HCT116 (cell line): Measurements from ENCODE around the gene NLRC5.

Experiments used
- CTCF ChIP-seq, 3 experiments: fragments of 200-600 bp in 1 of 3; sonication (generic) in 1 of 3; IDR thresholded peaks in 2 of 3; conservative IDR thresholded peaks in 1 of 3; 2 replicates each; pipeline ENCODE4 v1.5.1; 2012 to 2017; ENCODE audit warnings: low read depth in 2 of 3, low read length in 2 of 3, antibody characterized with exemption in 1 of 3, borderline replicate concordance in 1 of 3, control low read depth in 1 of 3, mild to moderate bottlenecking in 1 of 3, mixed read lengths in 1 of 3, mixed run types in 1 of 3, moderate library complexity in 1 of 3; ENCODE audit not compliant: insufficient read depth in 1 of 3
- EGR1 ChIP-seq: IDR thresholded peaks from 2 replicates; pipeline ENCODE4 v1.6.1; 2012; ENCODE audit warnings: low read depth
- EZH2 ChIP-seq: fragments of 200-600 bp; sonication (generic); IDR thresholded peaks from 2 replicates; pipeline ENCODE4 v1.6.1; 2017; ENCODE audit warnings: antibody characterized with exemption, mixed run types
- MAX ChIP-seq: IDR thresholded peaks from 2 replicates; pipeline ENCODE4 v1.6.1; 2012
- POLR2A ChIP-seq: IDR thresholded peaks from 2 replicates; pipeline ENCODE4 v1.7.0; 2011; ENCODE audit warnings: borderline replicate concordance; ENCODE audit not compliant: insufficient read depth, insufficient read length; ENCODE audit errors: extremely low read depth
- REST ChIP-seq: IDR thresholded peaks from 2 replicates; pipeline ENCODE4 v1.6.1; 2012; ENCODE audit warnings: low read depth
- SP1 ChIP-seq: IDR thresholded peaks from 2 replicates; pipeline ENCODE4 v1.6.1; 2012; ENCODE audit warnings: low read depth
- YY1 ChIP-seq: IDR thresholded peaks from 2 replicates; pipeline ENCODE4 v1.6.1; 2011; ENCODE audit warnings: low read length, low read depth, moderate library complexity, mild to moderate bottlenecking; ENCODE audit not compliant: insufficient replicate concordance; ENCODE audit errors: extremely low read depth

GRCh38 chr16:57094911-57095310 lies 105.6 kb downstream of the NLRC5 start:
- TF ChIP-seq EZH2 (no peak), MAX (no peak), SP1 (no peak), REST (no peak), POLR2A (no peak), CTCF (IDR thresholded peaks at IDR 0.05 in 2 of 3, conservative IDR thresholded peaks at IDR 0.05 in 1 of 3; ENCODE audit: borderline replicate concordance in 1 of 3, insufficient read depth in 1 of 3, low read depth in 2 of 3, low read length in 2 of 3) (no peak), YY1 (no peak), EGR1 (no peak)
